SK-N-SH (cell line): ENCODE measurements around the gene MACIR. TPM values are rescaled to one million over a fixed set of nuclear protein-coding genes. Genes with fewer than 3 reads are reported as not detected.

Experiments
- CTCF ChIA-PET: fragments of 300-600, 350-600 bp; formaldehyde crosslinking; extraction: SDS; loops from one replicate; lab custom pipeline; 2021; lab: Yijun Ruan, JAX
- POLR2A ChIA-PET: fragments of 350-600 bp; sonication (Branson Sonifier 250); formaldehyde crosslinking; extraction: SDS; loops from one replicate; lab custom pipeline; 2020; ENCODE audit warnings: antibody characterized with exemption, inconsistent platforms; lab: Yijun Ruan, JAX
- DNase-seq: peaks from one replicate; pipeline ENCODE4 v3.0.0; 2012
- H2AFZ ChIP-seq: fragments of 200-600 bp; sonication (generic); 2 replicates; pipeline ENCODE4 v1.8.1; 2016; ENCODE audit warnings: antibody characterized with exemption, mild to moderate bottlenecking, low read depth
- H3F3A ChIP-seq: fragments of 200-600 bp; sonication (generic); replicated peaks from 2 replicates; pipeline ENCODE3; 2016; ENCODE audit warnings: antibody characterized with exemption, mild to moderate bottlenecking; ENCODE audit not compliant: insufficient read depth
- H3K27ac ChIP-seq, 2 experiments: fragments of 200-500 bp in 1 of 2; fragments of 200-600 bp in 1 of 2; sonication (Bioruptor generic) in 1 of 2; sonication (generic), shearing (Covaris generic) in 1 of 2; 2 replicates each; pipeline versions ENCODE4 v1.5.1 to v1.6.1; 2014 to 2016; ENCODE audit warnings: low read depth in 2 of 2, inconsistent platforms in 1 of 2, low read length in 1 of 2, mild to moderate bottlenecking in 1 of 2, mixed read lengths in 1 of 2
- H3K27me3 ChIP-seq: fragments of 200-600 bp; sonication (generic), shearing (Covaris generic); 2 replicates; pipeline ENCODE4 v1.6.1; 2016; ENCODE audit warnings: mixed run types; ENCODE audit not compliant: insufficient read depth
- H3K36me3 ChIP-seq, 2 experiments: fragments of 200-500 bp in 1 of 2; fragments of 200-600 bp in 1 of 2; sonication (Bioruptor generic) in 1 of 2; sonication (generic) in 1 of 2; replicated peaks in 1 of 2; 2 replicates each; pipeline versions ENCODE3 to v1.5.1; 2014 to 2016; ENCODE audit warnings: low read length in 1 of 2, mild to moderate bottlenecking in 1 of 2; ENCODE audit not compliant: insufficient read depth in 2 of 2, control insufficient read depth in 1 of 2
- H3K4me1 ChIP-seq, 2 experiments: fragments of 200-500 bp in 1 of 2; fragments of 200-600 bp in 1 of 2; sonication (Bioruptor generic) in 1 of 2; sonication (generic), shearing (Covaris generic) in 1 of 2; 2 replicates each; pipeline versions ENCODE4 v1.5.1 to v1.6.1; 2014 to 2016; ENCODE audit warnings: low read depth in 1 of 2, low read length in 1 of 2, mixed run types in 1 of 2; ENCODE audit not compliant: insufficient read depth in 2 of 2, control insufficient read depth in 1 of 2
- H3K4me2 ChIP-seq: fragments of 200-600 bp; sonication (generic), shearing (Covaris generic); 2 replicates; pipeline ENCODE4 v1.6.1; 2017; ENCODE audit warnings: mixed run types
- H3K4me3 ChIP-seq, 2 experiments: fragments of 200-500 bp in 1 of 2; fragments of 200-600 bp in 1 of 2; sonication (Bioruptor generic) in 1 of 2; sonication (generic), shearing (Covaris generic) in 1 of 2; 2 replicates each; pipeline versions ENCODE4 v1.5.1 to v1.8.1; 2014 to 2016; ENCODE audit warnings: low read depth in 2 of 2, inconsistent platforms in 1 of 2, low read length in 1 of 2, mild to moderate bottlenecking in 1 of 2, mixed read lengths in 1 of 2, moderate library complexity in 1 of 2
- H3K79me2 ChIP-seq: fragments of 200-600 bp; sonication (generic); 2 replicates; pipeline ENCODE4 v1.8.1; 2017; ENCODE audit warnings: mild to moderate bottlenecking; ENCODE audit not compliant: insufficient read depth
- H3K9ac ChIP-seq: fragments of 200-600 bp; sonication (generic); 2 replicates; pipeline ENCODE4 v1.6.1; 2017; ENCODE audit warnings: mixed run types
- H3K9me2 ChIP-seq: fragments of 200-600 bp; sonication (generic); 2 replicates; pipeline ENCODE4 v1.6.1; 2017; ENCODE audit warnings: mixed run types
- H3K9me3 ChIP-seq: fragments of 200-600 bp; sonication (generic); 2 replicates; pipeline ENCODE4 v1.6.1; 2017; ENCODE audit warnings: mixed run types, mild to moderate bottlenecking, moderate library complexity
- H4K20me1 ChIP-seq: fragments of 200-600 bp; sonication (generic); 2 replicates; pipeline ENCODE4 v1.6.1; 2017; ENCODE audit warnings: mild to moderate bottlenecking, mixed run types; ENCODE audit not compliant: insufficient read depth
- CHD2 ChIP-seq: fragments of 150-350 bp; IDR thresholded peaks from 2 replicates; pipeline ENCODE4 v1.6.1; 2018; ENCODE audit warnings: low read length; ENCODE audit not compliant: partially characterized antibody
- EP300 ChIP-seq, 2 experiments: IDR thresholded peaks; 2 replicates each; pipeline versions ENCODE4 v1.4.0 to v1.6.1; 2012; ENCODE audit warnings: borderline replicate concordance in 1 of 2, low read depth in 1 of 2, low read length in 1 of 2
- EZH2phosphoT487 ChIP-seq: fragments of 200-600 bp; sonication (generic); IDR thresholded peaks from 2 replicates; pipeline ENCODE4 v1.6.1; 2017; ENCODE audit warnings: low read depth, mixed run types, mild to moderate bottlenecking, antibody characterized with exemption, moderate library complexity, borderline replicate concordance
- GABPA ChIP-seq: IDR thresholded peaks from 2 replicates; pipeline ENCODE4 v1.4.0; 2012; ENCODE audit warnings: low read depth, mild to moderate bottlenecking
- GATA2 ChIP-seq: sonication (generic); formaldehyde crosslinking; IDR thresholded peaks from 2 replicates; pipeline ENCODE4 v1.5.0; 2020; ENCODE audit warnings: mild to moderate bottlenecking, missing genetic modification reagents
- MEF2A ChIP-seq: IDR thresholded peaks from 2 replicates; pipeline ENCODE4 v1.4.0; 2012; ENCODE audit warnings: low read depth, borderline replicate concordance
- NFIC ChIP-seq: IDR thresholded peaks from 2 replicates; pipeline ENCODE4 v1.4.0; 2012; ENCODE audit warnings: borderline replicate concordance
- NRF1 ChIP-seq: IDR thresholded peaks from 2 replicates; pipeline ENCODE4 v1.6.1; 2012; ENCODE audit warnings: low read depth, mild to moderate bottlenecking, low read length
- RCOR1 ChIP-seq: fragments of 150-350 bp; IDR thresholded peaks from 2 replicates; pipeline ENCODE4 v1.6.1; 2017; ENCODE audit warnings: antibody characterized with exemption, low read length
- TCF12 ChIP-seq: IDR thresholded peaks from 2 replicates; pipeline ENCODE4 v1.4.0; 2012
- TEAD4 ChIP-seq: IDR thresholded peaks from 2 replicates; pipeline ENCODE4 v1.4.0; 2012; ENCODE audit warnings: mild to moderate bottlenecking, borderline replicate concordance; ENCODE audit not compliant: insufficient read depth
- WGBS: methylation state at CpG from one replicate; pipeline ENCODE4 v1.1.6; 2017; ENCODE audit warnings: low lambda C conversion rate; 5-methylcytosine and 5-hydroxymethylcytosine counted together
- polyA plus RNA-seq, 3 experiments: library from polyadenylated mRNA; depleted of rRNA; stranded (reverse); fragments of >200 nt; gene quantifications; 2 replicates each; pipeline ENCODE4 v1.2.3, GENCODE V29; 2012
- TF ChIP-seq, protein P1 (sequence below): IDR thresholded peaks from 2 replicates; pipeline ENCODE4 v1.4.0; 2012; ENCODE audit warnings: low read depth, borderline replicate concordance
- TF ChIP-seq, protein P2 (sequence below): IDR thresholded peaks from 2 replicates; pipeline ENCODE4 v1.6.1; 2012; ENCODE audit warnings: mild to moderate bottlenecking, low read depth, low read length, moderate library complexity
- TF ChIP-seq, protein P3 (sequence below): IDR thresholded peaks from 2 replicates; pipeline ENCODE4 v1.4.0; 2012; ENCODE audit warnings: low read depth, borderline replicate concordance

MACIR gene
- polyA plus RNA-seq, 1 of the 3 experiments (the other 2 are of a cell fraction), result 24.7 TPM

DNA sequence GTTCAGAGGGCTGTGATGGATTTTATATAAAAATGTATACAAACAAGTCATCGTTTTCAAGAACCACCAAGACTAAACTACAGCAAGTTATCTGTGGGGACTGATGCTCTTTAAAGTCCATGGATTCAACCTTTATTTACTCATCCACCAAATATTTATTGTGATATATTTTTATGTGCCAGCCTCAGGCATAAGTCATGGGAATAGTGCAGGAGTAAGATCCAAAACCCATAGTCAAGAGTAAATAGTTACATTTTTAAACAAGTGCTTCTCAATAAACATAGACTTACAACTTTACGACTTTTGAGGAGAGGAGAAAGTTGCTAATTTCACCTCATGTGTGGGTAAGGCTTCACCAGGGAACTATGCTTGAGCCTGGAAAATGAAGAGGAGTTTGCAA lies 24.6 kb downstream of the MACIR start:
- POLR2A ChIA-PET, result no interaction called here
- 98% methylated on average over 2 of the region's 2 CpGs for WGBS
- Histone ChIP-seq H3K9ac (no peak overlapping the region), H3K4me3 (no peak overlapping the region), H3K4me1 (peaks cover 0 to 2% of the 10 kb centered on the region in 2 experiments; a peak in 2 of 4 replicates), H3K4me2 (no peak overlapping the region), H3K9me2 (no peaks in the 10 kb centered on the region), H3K9me3 (no peaks in the 10 kb centered on the region), H3K27ac (no peak overlapping the region), H3K27me3 (no peaks in the 10 kb centered on the region), H4K20me1 (no peaks in the 10 kb centered on the region; the same call in 1 of the 2 replicates), H3K36me3 (peaks cover 21 to 38% of the 10 kb centered on the region in 2 experiments), H3F3A (peaks cover 32% of the 10 kb centered on the region), H3K79me2 (peaks cover 59% of the 10 kb centered on the region), H2AFZ (no peak overlapping the region)
- CTCF ChIA-PET, result no interaction called here
- DNase-seq, result no peak
- TF ChIP-seq NRF1 (no peak), RCOR1 (no peak), TCF12 (no peak), MEF2A (no peak), EP300 (IDR thresholded peaks at IDR 0.05; ENCODE audit: borderline replicate concordance in 1 of 2, low read depth in 1 of 2, low read length in 1 of 2) (no peak), GATA2 (CRISPR knock-in tag) (no peak), NFIC (no peak), GABPA (no peak), EZH2phosphoT487 (no peak), CHD2 (no peak), TEAD4 (no peak)
- TF ChIP-seq, protein P1, sequence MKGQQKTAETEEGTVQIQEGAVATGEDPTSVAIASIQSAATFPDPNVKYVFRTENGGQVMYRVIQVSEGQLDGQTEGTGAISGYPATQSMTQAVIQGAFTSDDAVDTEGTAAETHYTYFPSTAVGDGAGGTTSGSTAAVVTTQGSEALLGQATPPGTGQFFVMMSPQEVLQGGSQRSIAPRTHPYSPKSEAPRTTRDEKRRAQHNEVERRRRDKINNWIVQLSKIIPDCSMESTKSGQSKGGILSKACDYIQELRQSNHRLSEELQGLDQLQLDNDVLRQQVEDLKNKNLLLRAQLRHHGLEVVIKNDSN, result no peak
- TF ChIP-seq, protein P2, sequence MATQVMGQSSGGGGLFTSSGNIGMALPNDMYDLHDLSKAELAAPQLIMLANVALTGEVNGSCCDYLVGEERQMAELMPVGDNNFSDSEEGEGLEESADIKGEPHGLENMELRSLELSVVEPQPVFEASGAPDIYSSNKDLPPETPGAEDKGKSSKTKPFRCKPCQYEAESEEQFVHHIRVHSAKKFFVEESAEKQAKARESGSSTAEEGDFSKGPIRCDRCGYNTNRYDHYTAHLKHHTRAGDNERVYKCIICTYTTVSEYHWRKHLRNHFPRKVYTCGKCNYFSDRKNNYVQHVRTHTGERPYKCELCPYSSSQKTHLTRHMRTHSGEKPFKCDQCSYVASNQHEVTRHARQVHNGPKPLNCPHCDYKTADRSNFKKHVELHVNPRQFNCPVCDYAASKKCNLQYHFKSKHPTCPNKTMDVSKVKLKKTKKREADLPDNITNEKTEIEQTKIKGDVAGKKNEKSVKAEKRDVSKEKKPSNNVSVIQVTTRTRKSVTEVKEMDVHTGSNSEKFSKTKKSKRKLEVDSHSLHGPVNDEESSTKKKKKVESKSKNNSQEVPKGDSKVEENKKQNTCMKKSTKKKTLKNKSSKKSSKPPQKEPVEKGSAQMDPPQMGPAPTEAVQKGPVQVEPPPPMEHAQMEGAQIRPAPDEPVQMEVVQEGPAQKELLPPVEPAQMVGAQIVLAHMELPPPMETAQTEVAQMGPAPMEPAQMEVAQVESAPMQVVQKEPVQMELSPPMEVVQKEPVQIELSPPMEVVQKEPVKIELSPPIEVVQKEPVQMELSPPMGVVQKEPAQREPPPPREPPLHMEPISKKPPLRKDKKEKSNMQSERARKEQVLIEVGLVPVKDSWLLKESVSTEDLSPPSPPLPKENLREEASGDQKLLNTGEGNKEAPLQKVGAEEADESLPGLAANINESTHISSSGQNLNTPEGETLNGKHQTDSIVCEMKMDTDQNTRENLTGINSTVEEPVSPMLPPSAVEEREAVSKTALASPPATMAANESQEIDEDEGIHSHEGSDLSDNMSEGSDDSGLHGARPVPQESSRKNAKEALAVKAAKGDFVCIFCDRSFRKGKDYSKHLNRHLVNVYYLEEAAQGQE, result no peak
- TF ChIP-seq, protein P3, sequence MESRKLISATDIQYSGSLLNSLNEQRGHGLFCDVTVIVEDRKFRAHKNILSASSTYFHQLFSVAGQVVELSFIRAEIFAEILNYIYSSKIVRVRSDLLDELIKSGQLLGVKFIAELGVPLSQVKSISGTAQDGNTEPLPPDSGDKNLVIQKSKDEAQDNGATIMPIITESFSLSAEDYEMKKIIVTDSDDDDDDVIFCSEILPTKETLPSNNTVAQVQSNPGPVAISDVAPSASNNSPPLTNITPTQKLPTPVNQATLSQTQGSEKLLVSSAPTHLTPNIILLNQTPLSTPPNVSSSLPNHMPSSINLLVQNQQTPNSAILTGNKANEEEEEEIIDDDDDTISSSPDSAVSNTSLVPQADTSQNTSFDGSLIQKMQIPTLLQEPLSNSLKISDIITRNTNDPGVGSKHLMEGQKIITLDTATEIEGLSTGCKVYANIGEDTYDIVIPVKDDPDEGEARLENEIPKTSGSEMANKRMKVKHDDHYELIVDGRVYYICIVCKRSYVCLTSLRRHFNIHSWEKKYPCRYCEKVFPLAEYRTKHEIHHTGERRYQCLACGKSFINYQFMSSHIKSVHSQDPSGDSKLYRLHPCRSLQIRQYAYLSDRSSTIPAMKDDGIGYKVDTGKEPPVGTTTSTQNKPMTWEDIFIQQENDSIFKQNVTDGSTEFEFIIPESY, result no peak
